H1 (cell line): ENCODE measurements around the gene PELI2. TPM values are rescaled to one million over a fixed set of nuclear protein-coding genes. Genes with fewer than 3 reads are reported as not detected.

Source experiments
- CTCF ChIA-PET: fragments of 300-600 bp; sonication (Branson Sonifier 250); formaldehyde crosslinking; loops from one replicate; lab custom pipeline; 2021; ENCODE audit not compliant: partially characterized antibody; lab: Charles Lee
- POLR2A ChIA-PET: fragments of 300-600 bp; sonication (Branson Sonifier 250); formaldehyde crosslinking; loops from one replicate; lab custom pipeline; 2021; ENCODE audit warnings: inconsistent platforms; ENCODE audit not compliant: partially characterized antibody; lab: Charles Lee
- DNase-seq, 2 experiments: peaks; one replicate each; pipeline versions ENCODE4 v3.0.0 to v3.0.0-alpha.2; 2010 to 2022; ENCODE audit warnings: low spot score in 2 of 2, low read depth in 1 of 2, mixed read lengths in 1 of 2
- FAIRE-seq: peaks from 2 replicates; lab custom pipeline; 2011; peaks lifted over from hg19 to GRCh38; lab: Jason Lieb, UNC
- H2AFZ ChIP-seq: 2 replicates; pipeline ENCODE4 v1.8.1; 2012; ENCODE audit warnings: low read length, inconsistent platforms
- H2AK5ac ChIP-seq: 2 replicates; pipeline ENCODE4 v1.6.1; 2013; ENCODE audit warnings: low read depth, low read length
- H2BK120ac ChIP-seq: replicated peaks from 2 replicates; pipeline ENCODE3; 2013; ENCODE audit warnings: low read depth, low read length, inconsistent platforms
- H2BK12ac ChIP-seq: 2 replicates; pipeline ENCODE4 v1.6.1; 2013; ENCODE audit warnings: low read depth, low read length
- H2BK15ac ChIP-seq: 2 replicates; pipeline ENCODE4 v1.6.1; 2013; ENCODE audit warnings: low read length
- H2BK20ac ChIP-seq: 2 replicates; pipeline ENCODE4 v1.6.1; 2013; ENCODE audit warnings: low read length
- H2BK5ac ChIP-seq: 2 replicates; pipeline ENCODE4 v1.6.1; 2013; ENCODE audit warnings: low read depth, low read length
- H3K14ac ChIP-seq: 2 replicates; pipeline ENCODE4 v1.6.1; 2013; ENCODE audit warnings: inconsistent platforms; ENCODE audit not compliant: insufficient read length
- H3K18ac ChIP-seq: 2 replicates; pipeline ENCODE4 v1.6.1; 2013; ENCODE audit warnings: low read length; ENCODE audit errors: extremely low read depth
- H3K23ac ChIP-seq: 2 replicates; pipeline ENCODE4 v1.6.1; 2013; ENCODE audit warnings: inconsistent platforms; ENCODE audit not compliant: insufficient read length
- H3K23me2 ChIP-seq: 2 replicates; pipeline ENCODE4 v1.6.1; 2013; ENCODE audit warnings: low read depth, low read length
- H3K27ac ChIP-seq: 2 replicates; pipeline ENCODE4 v1.6.1; 2011; ENCODE audit warnings: low read depth, low read length, inconsistent platforms
- H3K27me3 ChIP-seq, 4 experiments: replicated peaks in 1 of 4; 1 replicate in 1 of 4; 2 replicates in 3 of 4; pipeline versions ENCODE4 v1.6.1 to v1.8.1; 2011 to 2013; ENCODE audit warnings: low read length in 3 of 4, mild to moderate bottlenecking in 3 of 4, inconsistent platforms in 2 of 4, mixed read lengths in 2 of 4, moderate library complexity in 1 of 4; ENCODE audit not compliant: control insufficient read depth in 3 of 4, insufficient read depth in 3 of 4; ENCODE audit errors: extremely low read depth in 1 of 4
- H3K36me3 ChIP-seq, 4 experiments: 2 replicates each; pipeline versions ENCODE4 v1.6.1 to v1.8.1; 2011 to 2013; ENCODE audit warnings: mild to moderate bottlenecking in 4 of 4, low read length in 3 of 4, moderate library complexity in 2 of 4, control low read depth in 1 of 4, inconsistent platforms in 1 of 4; ENCODE audit not compliant: insufficient read depth in 4 of 4, control insufficient read depth in 2 of 4
- H3K4ac ChIP-seq: replicated peaks from 2 replicates; pipeline ENCODE3; 2013; ENCODE audit warnings: low read length, low read depth, mixed read lengths, inconsistent platforms; ENCODE audit not compliant: insufficient read length
- H3K4me1 ChIP-seq, 4 experiments: replicated peaks in 1 of 4; 1 replicate in 1 of 4; 2 replicates in 3 of 4; pipeline versions ENCODE4 v1.6.1 to v1.8.1; 2011 to 2013; ENCODE audit warnings: low read length in 3 of 4, inconsistent platforms in 2 of 4, mixed read lengths in 1 of 4; ENCODE audit not compliant: insufficient read depth in 4 of 4, control insufficient read depth in 3 of 4
- H3K4me2 ChIP-seq, 2 experiments: 2 replicates each; pipeline versions ENCODE4 v1.6.1 to v1.8.1; 2011 to 2013; ENCODE audit warnings: low read depth in 2 of 2, low read length in 2 of 2, control low read depth in 1 of 2, inconsistent platforms in 1 of 2, mild to moderate bottlenecking in 1 of 2; ENCODE audit not compliant: insufficient read depth in 1 of 2
- H3K4me3 ChIP-seq, 4 experiments: fragments of 200-600, 300-600 bp in 1 of 4; sonication (generic), shearing (Covaris generic), sonication (Bioruptor Twin) in 1 of 4; 2 replicates each; pipeline versions ENCODE4 v1.5.1 to v1.8.1; 2011 to 2016; ENCODE audit warnings: low read length in 4 of 4, low read depth in 3 of 4, control low read depth in 2 of 4, inconsistent platforms in 2 of 4, mild to moderate bottlenecking in 2 of 4, mixed read lengths in 1 of 4, moderate library complexity in 1 of 4; ENCODE audit not compliant: insufficient read depth in 2 of 4; ENCODE audit errors: extremely low read depth in 1 of 4
- H3K56ac ChIP-seq: replicated peaks from 2 replicates; pipeline ENCODE3; 2013; ENCODE audit warnings: low read depth, mild to moderate bottlenecking, mixed read lengths, low read length, inconsistent platforms; ENCODE audit not compliant: insufficient read length
- H3K79me1 ChIP-seq: 2 replicates; pipeline ENCODE4 v1.6.1; 2013; ENCODE audit warnings: low read depth, low read length, control low read depth
- H3K79me2 ChIP-seq, 2 experiments: 2 replicates each; pipeline versions ENCODE4 v1.6.1 to v1.8.1; 2012 to 2013; ENCODE audit warnings: low read length in 2 of 2, mild to moderate bottlenecking in 2 of 2, inconsistent platforms in 1 of 2; ENCODE audit not compliant: insufficient read depth in 2 of 2, control insufficient read depth in 1 of 2
- H3K9ac ChIP-seq, 4 experiments: replicated peaks in 1 of 4; 1 replicate in 1 of 4; 2 replicates in 3 of 4; pipeline versions ENCODE4 v1.6.1 to v1.8.1; 2011 to 2013; ENCODE audit warnings: low read depth in 3 of 4, low read length in 3 of 4, control low read depth in 2 of 4, mild to moderate bottlenecking in 2 of 4, moderate library complexity in 2 of 4, inconsistent platforms in 1 of 4; ENCODE audit errors: extremely low read depth in 1 of 4
- H3K9me3 ChIP-seq, 2 experiments: 2 replicates each; pipeline versions ENCODE4 v1.6.1 to v1.8.1; 2012 to 2013; ENCODE audit warnings: mild to moderate bottlenecking in 2 of 2, moderate library complexity in 2 of 2, control low read depth in 1 of 2, inconsistent platforms in 1 of 2, low read depth in 1 of 2, low read length in 1 of 2, mixed read lengths in 1 of 2; ENCODE audit not compliant: insufficient read depth in 2 of 2
- H4K20me1 ChIP-seq, 2 experiments: replicated peaks in 1 of 2; 2 replicates each; pipeline versions ENCODE3 to v1.8.1; 2011 to 2013; ENCODE audit warnings: inconsistent platforms in 2 of 2, low read length in 2 of 2, mild to moderate bottlenecking in 1 of 2; ENCODE audit not compliant: insufficient read depth in 2 of 2, control insufficient read depth in 1 of 2
- H4K5ac ChIP-seq: 2 replicates; pipeline ENCODE4 v1.6.1; 2013; ENCODE audit warnings: low read length, low read depth, mixed read lengths, inconsistent platforms; ENCODE audit not compliant: insufficient read length
- H4K8ac ChIP-seq: 2 replicates; pipeline ENCODE4 v1.8.0; 2013; ENCODE audit warnings: mild to moderate bottlenecking, moderate library complexity, low read length, inconsistent platforms; ENCODE audit not compliant: insufficient read depth; ENCODE audit errors: extremely low read depth
- H4K91ac ChIP-seq: replicated peaks from 2 replicates; pipeline ENCODE3; 2013; ENCODE audit warnings: low read length, mixed read lengths, inconsistent platforms; ENCODE audit not compliant: insufficient read length
- ATF2 ChIP-seq: IDR thresholded peaks from 2 replicates; pipeline ENCODE4 v1.6.1; 2012; ENCODE audit warnings: low read length, inconsistent platforms
- BCL11A ChIP-seq, 2 experiments: IDR thresholded peaks; one replicate each; pipeline ENCODE4 v1.6.1; 2011; ENCODE audit warnings: low read depth in 2 of 2, low read length in 2 of 2, mild to moderate bottlenecking in 2 of 2
- CBX5 ChIP-seq: fragments of 300-800, 300-1000 bp; sonication (generic); IDR thresholded peaks from 2 replicates; pipeline ENCODE4 v1.7.1; 2016; ENCODE audit warnings: antibody characterized with exemption, low read length, low read depth
- CBX8 ChIP-seq: fragments of 300-800, 300-1000 bp; sonication (generic); IDR thresholded peaks from 2 replicates; pipeline ENCODE4 v1.7.1; 2016; ENCODE audit warnings: low read depth, low read length, borderline replicate concordance
- CEBPB ChIP-seq: IDR thresholded peaks from 2 replicates; pipeline ENCODE4 v1.6.1; 2012; ENCODE audit warnings: low read depth, low read length
- GTF2F1 ChIP-seq: IDR thresholded peaks from 2 replicates; pipeline ENCODE4 v1.6.1; 2012; ENCODE audit warnings: low read depth, low read length, improper control_type of control experiment, borderline replicate concordance
- POLR2AphosphoS5 ChIP-seq: IDR thresholded peaks from 2 replicates; pipeline ENCODE4 v1.6.1; 2011; ENCODE audit warnings: low read depth, low read length
- SAP30 ChIP-seq: fragments of 300-600 bp; sonication (generic); IDR thresholded peaks from 2 replicates; pipeline ENCODE4 v1.7.1; 2012; ENCODE audit warnings: low read length, moderate library complexity, mild to moderate bottlenecking, inconsistent platforms; ENCODE audit not compliant: insufficient read depth, insufficient replicate concordance
- SRF ChIP-seq: IDR thresholded peaks from 2 replicates; pipeline ENCODE4 v1.6.1; 2011; ENCODE audit warnings: mild to moderate bottlenecking, low read depth, low read length, moderate library complexity
- TBP ChIP-seq: IDR thresholded peaks from 2 replicates; pipeline ENCODE4 v1.6.1; 2011; ENCODE audit warnings: low read depth, low read length, improper control_type of control experiment
- WGBS, 2 experiments: shearing (Covaris generic) in 1 of 2; methylation state at CpG; one replicate each; pipeline versions ENCODE4 v1.1.6 to v1.1.7; 2013 to 2015; ENCODE audit warnings: low lambda C conversion rate in 2 of 2, mixed read lengths in 2 of 2, inconsistent platforms in 1 of 2, low coverage in 1 of 2, missing lambda C conversion rate in 1 of 2; ENCODE audit not compliant: insufficient replicate concordance in 2 of 2, insufficient coverage in 1 of 2, insufficient read length in 1 of 2; ENCODE audit errors: extremely low coverage in 1 of 2, missing lambda C conversion rate in 1 of 2; 5-methylcytosine and 5-hydroxymethylcytosine counted together
- polyA plus RNA-seq, 7 experiments: library from polyadenylated mRNA; depleted of rRNA in 3 of 7; stranded (reverse) in 5 of 7; unstranded in 2 of 7; fragments of >200 nt in 5 of 7; fragments of 200-250 nt in 2 of 7; gene quantifications; 1 replicate in 5 of 7; 2 replicates in 1 of 7; 4 replicates in 1 of 7; pipeline versions ENCODE4 v1.2.1 to v1.2.3, GENCODE V29; 2011 to 2013; ENCODE audit warnings: missing spikeins in 2 of 7, mixed read lengths in 2 of 7
- total RNA-seq: library from RNA; stranded (reverse); fragmentation: NEBNext Ultra II Directional; extraction: Animal tissue kit (Norgen Biotek cat#: 25700); gene quantifications from 2 replicates; pipeline ENCODE4 v1.2.1, GENCODE V29; 2021

The PELI2 gene
- total and polyA plus RNA-seq, 2 of the 8 experiments (the other 6 are each of a cell fraction or from before 2014, with no cell fraction given): 14.6 to 25.7 TPM

GRCh38 chr14:56205881-56206280 lies 87.7 kb downstream of the PELI2 start:
- Histone ChIP-seq H3K23ac (no peak overlapping the region), H3K9ac (no peak overlapping the region), H2AK5ac (no peak overlapping the region), H4K8ac (no peak overlapping the region), H3K4me1 (0 out of 7 replicates have a peak, but pooled peaks cover 0 to 2% (median 0%) of the 10 kb centered on the region in 4 experiments), H3K14ac (no peak overlapping the region), H2BK5ac (no peak overlapping the region), H2BK20ac (no peak overlapping the region), H3K79me2 (peaks cover 0 to 4% of the 10 kb centered on the region in 2 experiments; a peak in 1 of 4 replicates), H4K5ac (no peak overlapping the region), H3K79me1 (peaks cover 2% of the 10 kb centered on the region; the same call in 1 of the 2 replicates), H2BK12ac (no peak overlapping the region), H3K27ac (no peak overlapping the region), H3K56ac (no peak overlapping the region), H3K4me2 (no peak overlapping the region), H3K18ac (no peak overlapping the region), H2AFZ (no peak overlapping the region), H3K36me3 (no peaks in the 10 kb centered on the region), H2BK120ac (no peak overlapping the region), H3K4ac (no peak overlapping the region), H2BK15ac (no peak overlapping the region), H4K91ac (no peak overlapping the region), H3K4me3 (no peak overlapping the region), H4K20me1 (peaks cover 0 to 2% of the 10 kb centered on the region in 2 experiments), H3K9me3 (no peaks in the 10 kb centered on the region), H3K27me3 (no peaks in the 10 kb centered on the region), H3K23me2 (no peaks in the 10 kb centered on the region)
- TF ChIP-seq POLR2AphosphoS5 (no peak), ATF2 (no peak), GTF2F1 (no peak), CBX8 (no peak), BCL11A (IDR thresholded peaks at IDR 0.05; ENCODE audit: low read depth in 2 of 2, low read length in 2 of 2) (no peak), CBX5 (no peak), SRF (no peak), CEBPB (no peak), TBP (no peak), SAP30 (no peak)
- POLR2A ChIA-PET: no interaction called here
- DNase-seq (no peak), FAIRE-seq (no peak)
- WGBS, 2 experiments: 95% methylated on average over 2 of the region's 2 CpGs; no CpG with 5 or more reads in 1 of the 2 experiments
- CTCF ChIA-PET: interaction anchor here (0.6 kb wide), 2 partner anchors 348 to 1684 kb away, joined by 4 read pairs; no protein-coding TSS in a partner anchor
